ENCODE measurements around the gene ZNF649.
"Not testable (repeated sequence)": the region's sequence is repeated elsewhere in the genome, so short reads cannot be mapped to it uniquely, and the experiment has no call there.

Gene ZNF649

DNA sequence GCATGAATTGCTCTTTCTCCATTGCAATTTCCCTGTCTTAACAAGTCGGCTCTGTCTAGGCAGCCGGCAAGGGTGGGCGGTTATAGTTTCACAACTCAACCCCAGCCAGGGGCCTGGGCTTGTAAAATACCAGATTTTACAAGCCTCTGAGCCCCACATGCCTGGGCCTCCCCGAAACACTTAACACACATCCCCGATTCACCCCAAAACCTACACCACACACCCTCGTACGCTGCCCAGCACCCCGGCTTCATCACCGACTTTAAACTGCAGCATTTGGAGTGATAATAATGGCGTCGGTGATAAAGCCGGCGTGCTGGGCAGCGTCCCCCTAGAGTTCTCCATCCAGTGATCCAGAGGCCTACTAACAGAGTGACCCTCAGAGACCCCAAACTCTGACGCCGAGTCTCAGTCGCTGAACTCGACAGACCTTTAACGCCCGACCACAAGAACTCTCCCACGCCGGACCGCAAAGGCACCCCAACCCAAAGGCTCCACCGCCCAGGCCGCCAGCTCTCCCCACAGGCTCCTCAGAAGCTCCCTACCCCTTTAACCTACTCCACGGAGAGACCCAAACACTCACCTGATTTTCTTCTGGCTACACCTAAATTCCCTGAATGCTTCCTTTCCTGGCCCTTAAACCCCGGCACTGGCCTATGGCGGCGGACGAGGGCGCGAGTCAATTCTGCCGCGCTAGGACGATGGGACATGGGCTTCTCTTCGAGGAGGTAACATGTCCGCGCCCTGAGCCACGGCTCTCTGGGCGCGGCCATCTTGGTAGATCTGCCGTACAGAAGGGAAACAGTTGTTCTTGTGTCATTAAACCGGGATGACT, at the start of gene ZNF649:
Gene ZNF649, minus strand, starts transcription at position 687 of the 835 bp plus-strand sequence. CDS start 4,910 bp downstream, outside the sequence.
- DNase-seq (ENCODE audit: low spot score), result peak; percentile 38

DNA sequence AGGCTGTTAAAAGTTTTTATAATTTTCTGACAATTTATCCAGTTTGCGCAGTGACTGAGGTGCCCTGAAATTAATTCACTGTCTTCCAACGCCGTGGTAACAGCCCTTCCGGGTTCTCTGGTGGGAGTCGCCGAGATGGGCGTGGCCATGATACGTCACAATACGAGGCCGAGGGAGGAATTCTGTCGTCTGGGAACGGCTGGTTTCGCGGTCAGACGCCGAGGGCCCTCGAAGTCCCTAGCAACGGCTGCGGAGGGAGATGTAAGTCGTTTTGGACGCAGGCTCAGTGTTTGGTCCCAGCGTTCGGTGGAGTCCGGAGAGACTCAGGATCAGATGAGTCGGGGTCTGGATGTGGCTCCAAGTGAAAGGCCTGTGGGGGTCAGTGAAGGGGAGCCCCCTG, 44.2 kb upstream of the ZNF649 start:
- DNase-seq (ENCODE audit: low spot score), result no peak

DNA sequence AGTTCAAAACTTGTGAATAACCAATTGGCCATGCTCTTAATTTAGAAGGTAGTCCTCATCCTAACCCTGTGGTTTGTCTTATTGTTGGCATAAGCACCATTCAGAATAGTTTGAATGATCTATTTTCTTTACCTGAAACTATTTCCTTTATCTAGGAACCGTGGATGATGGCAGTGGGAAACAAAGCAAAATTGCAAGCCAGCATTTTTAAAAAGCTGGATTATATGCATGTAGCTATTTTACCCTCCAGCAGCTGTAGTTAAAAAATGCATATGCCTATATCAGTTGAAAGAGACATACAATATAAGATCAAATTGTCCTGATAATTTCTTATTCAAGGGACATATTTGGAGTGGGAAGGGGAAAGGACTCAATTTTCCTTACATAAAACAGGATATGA, 41.8 kb upstream of the ZNF649 start:
- no peak for DNase-seq (ENCODE audit: low spot score)

DNA sequence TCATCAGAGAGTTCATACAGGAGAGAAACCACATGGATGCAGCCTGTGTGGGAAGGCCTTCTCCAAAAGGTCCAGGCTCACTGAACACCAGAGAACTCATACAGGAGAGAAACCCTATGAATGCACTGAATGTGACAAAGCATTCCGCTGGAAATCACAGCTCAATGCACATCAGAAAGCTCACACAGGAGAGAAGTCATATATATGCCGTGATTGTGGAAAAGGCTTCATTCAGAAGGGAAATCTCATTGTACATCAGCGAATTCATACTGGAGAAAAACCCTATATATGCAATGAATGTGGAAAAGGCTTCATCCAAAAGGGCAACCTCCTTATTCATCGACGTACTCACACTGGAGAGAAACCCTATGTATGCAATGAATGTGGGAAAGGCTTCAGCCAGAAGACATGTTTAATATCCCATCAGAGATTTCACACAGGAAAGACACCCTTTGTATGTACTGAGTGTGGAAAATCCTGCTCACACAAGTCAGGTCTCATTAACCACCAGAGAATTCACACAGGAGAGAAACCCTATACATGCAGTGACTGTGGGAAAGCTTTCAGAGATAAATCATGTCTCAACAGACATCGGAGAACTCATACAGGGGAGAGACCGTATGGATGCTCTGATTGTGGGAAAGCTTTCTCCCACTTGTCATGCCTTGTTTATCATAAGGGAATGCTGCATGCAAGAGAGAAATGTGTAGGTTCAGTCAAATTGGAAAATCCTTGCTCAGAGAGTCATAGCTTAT, 40.2 kb upstream of the ZNF649 start:
- DNase-seq (ENCODE audit: low spot score), result no peak

DNA sequence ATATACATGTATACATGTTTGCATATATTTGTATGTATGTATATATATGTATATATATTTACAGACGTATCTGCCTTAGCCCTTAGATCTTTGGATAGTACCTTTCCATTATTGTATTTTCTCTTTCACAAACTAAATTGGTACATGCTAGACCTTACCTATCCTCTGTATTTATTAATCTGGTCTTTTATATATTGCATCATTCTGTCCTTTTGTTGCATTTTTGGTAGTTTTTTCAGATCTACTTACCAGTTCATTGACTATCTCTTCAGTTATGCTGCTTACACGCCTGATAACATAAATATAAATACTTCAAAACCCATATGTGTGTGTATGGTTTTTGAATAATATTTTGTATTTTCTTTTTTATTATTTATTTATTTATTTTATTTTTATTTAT, 34.1 kb upstream of the ZNF649 start:
- DNase-seq (ENCODE audit: low spot score), result no peak

DNA sequence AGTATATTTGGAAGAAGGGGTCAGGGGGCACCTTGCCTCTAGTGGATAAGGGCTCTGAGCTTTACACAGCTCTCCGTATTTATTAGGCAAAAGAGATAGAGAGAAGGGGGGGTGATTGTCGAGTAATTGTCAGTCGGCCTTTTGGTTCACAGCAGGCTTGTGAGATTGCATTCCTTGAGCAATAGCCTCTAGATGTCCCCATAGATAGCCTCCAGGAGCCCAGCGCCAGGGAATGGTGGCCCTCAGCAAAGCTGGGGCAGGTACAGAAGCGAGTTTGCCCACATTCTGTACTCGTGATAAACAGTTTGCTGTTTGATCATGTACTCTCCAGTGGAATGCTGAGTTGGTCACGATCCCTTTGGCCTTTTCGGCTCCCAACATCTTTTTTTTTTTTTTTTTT, 27.1 kb upstream of the ZNF649 start:
- no peak for DNase-seq (ENCODE audit: low spot score)

DNA sequence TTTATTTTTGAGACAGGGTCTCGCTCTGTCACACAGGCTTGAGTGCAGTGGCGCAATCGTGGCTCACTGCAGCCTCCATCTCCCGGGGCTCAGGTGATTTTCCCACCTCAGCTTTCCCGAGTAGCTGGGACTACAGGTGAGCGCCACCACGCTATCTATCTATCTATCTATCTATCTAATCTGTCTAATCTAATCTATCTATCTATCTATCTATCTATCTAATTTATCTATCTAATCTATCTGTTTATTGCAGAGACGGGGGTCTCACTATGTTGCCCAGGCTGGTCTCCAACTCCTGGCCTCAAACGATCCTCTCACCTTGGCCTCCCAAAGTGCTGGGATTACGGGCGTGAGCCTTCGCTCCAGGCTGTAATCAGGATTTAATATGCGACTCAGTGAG, 23.0 kb upstream of the ZNF649 start:
- no peak for DNase-seq (ENCODE audit: low spot score)

DNA sequence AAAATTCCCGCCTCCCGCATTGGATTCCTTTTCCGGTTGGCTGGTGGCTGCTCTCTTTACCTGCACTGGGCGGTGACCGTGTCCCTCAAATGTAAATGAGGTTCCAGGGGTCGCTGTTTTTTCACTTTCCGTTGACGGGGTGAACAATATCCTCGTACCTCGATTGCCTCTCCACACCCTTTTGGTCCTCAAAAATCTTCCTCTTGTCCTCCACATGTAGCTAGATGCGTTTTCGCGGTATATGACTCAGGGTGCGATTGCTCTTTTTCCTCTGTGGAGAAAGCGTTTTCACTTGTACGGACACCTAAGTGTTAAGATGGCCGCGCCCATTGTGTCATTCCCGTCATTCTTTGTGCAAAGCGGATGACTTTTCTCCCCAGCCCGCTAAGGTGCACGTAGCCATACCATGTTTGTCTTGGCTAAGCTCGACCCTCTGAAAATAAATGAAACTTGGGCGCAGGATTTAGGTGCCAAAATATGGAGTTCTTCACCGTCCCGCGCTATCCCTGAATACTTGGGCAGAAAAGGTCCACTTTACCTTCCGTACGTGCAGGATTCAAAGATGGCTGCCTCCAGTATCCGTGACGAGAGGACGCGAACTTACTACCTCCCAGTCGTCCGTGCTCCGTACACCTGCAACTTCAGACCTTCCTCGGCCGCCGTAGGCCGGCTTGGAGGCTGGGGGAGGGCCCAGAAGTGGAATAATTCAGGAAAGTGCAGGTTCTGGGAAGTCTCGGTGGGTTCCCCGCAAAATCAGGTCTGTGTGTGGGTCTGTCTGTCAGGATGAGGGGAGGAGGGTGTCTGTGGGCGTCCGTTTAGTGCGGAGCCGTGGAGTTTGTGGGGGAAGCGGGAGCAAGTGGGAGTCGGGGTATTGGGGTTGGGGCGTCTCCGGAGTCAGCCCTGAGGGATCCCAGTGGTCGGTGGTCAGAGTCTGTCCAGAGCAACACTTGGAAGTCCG, 22.2 kb upstream of the ZNF649 start, which contains the start of gene ZNF613:
Gene ZNF613, plus strand, starts transcription at position 689 of the 958 bp plus-strand sequence. CDS start 8,749 bp downstream, outside the sequence.
- peak; percentile 54 for DNase-seq (ENCODE audit: low spot score)

DNA sequence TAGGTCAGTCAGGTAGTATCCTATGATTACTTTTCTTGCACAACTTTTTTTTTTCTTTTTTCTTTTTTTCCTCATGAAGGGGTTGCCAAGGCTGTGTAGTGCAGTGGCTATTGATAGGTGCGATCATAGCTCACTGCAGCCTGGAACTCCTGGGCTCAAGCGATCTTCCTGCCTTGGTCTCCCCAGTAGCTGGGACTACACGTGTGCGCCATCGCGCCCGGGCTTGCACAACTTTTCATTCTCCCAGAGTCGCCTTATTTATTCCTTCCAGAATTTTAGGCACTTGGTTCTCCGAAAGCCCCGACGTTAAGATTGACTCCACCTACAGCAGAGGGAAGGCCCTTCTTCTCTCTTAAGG, 21.6 kb upstream of the ZNF649 start:
- no peak for DNase-seq (ENCODE audit: low spot score)

DNA sequence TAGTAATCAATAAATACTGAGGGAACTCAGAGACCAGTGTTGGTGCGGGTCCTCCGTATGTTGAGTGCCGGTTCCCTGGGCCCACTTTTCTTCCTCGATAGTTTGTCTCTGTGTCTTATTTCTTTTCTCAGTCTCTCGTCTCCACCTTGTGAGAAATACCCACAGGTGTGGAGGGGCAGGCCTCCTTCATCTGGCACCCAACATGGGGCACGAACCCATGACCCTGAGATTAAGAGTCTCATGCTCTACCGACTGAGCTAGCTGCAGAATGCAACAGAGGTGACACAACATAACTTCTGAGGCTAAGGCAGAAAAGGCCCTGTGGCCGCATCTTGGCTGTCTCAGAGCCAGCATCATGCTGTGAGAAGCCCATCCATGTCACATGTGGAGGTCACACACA, 17.1 kb upstream of the ZNF649 start:
- DNase-seq (ENCODE audit: low spot score), result no peak

DNA sequence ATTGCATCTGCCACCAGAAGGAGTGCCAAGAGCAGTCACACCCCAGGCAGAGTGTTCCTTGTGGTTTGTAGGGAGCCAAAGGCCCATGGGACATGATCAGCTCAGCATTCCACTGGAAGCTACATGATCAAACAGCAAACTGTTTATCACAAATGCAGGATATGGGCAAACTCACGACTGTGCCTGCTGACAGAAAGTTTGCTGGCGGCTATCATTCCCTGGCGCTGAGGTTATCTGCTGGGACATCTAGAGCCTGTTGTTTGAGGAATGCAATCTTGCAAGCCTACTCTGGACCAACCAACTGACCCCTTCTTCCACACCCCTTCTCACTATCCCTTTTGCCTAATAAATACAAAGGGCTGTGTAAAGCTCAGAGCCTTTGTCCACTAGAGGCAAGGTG, 14.8 kb upstream of the ZNF649 start:
- no peak for DNase-seq (ENCODE audit: low spot score)

DNA sequence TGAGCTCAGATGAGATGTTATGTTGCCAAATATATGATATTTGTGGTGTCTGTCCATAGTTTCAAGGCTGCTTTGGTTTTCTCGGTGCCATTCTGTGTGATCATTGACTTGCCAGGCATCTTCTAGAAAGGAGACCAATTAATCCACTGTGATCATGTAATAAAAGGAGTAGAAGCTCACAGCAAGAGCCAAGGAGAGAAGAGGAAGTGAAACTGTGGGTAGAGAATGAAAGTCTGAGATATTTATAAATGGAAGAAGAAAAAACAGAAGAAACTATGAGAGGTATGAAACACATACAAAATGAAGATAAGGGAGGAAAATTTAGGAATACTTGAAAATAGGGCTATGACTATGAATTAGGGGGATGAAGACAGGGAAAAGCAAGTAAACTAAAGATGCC, 11.3 kb upstream of the ZNF649 start:
- no peak for DNase-seq (ENCODE audit: low spot score)

DNA sequence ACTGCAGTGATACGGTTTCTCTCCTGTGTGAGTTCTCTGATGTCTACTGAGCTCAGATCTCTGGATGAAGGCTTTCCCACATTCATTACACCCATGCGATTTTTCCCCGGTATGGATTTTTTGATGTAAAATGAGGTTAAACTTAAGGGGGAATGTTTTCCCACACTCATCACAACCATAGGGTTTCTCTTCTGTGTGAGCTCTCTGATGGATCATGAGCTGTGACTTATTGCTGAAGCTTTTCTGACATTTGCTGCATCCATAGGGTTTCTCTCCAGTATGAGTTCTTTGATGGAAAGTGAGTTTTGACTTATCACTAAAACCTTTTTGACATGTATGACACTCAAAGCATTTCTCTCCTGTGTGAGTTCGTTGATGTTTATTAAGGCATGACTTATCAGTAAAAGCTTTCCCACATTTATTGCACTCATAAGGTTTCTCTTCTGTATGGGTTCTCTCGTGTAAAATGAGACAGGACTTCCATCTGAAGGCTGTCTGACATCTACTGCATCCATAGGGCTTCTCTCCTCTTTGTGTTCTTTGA, 10.6 kb upstream of the ZNF649 start:
- no peak for DNase-seq (ENCODE audit: low spot score)

DNA sequence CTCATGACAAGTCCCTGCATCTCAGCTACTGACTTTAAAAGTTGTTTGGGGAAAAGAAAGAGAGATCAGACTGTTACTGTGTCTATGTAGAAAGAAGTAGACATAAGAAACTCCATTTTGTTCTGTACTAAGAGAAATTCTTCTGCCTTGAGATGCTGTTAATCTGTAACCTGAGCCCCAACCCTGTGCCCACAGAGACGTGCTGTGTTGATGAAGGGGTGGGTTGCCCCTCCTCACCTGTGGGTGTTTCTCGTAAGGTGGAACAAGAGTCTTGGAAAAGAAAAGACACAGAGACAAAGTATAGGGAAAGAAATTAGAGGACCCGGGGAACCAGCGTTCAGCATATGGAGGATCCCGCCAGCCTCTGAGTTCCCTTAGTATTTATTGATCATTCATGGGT, 3.2 kb upstream of the ZNF649 start:
- not testable (repeated sequence) for DNase-seq (ENCODE audit: low spot score)

DNA sequence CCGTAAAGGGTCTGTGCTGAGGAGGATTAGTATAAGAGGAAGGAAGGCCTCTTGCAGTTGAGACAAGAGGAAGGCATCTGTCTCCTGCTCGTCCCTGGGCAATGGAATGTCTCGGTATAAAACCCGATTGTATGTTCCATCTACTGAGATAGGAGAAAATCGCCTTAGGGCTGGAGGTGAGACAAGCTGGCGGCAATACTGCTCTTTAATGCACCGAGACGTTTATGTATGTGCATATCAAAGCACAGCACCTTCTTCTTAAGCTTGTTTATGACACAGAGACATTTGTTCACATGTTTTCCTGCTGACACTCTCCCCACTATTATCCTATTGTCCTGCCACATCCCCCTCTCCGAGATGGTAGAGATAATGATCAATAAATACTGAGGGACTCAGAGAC, 1.3 kb upstream of the ZNF649 start:
- not testable (repeated sequence) for DNase-seq (ENCODE audit: low spot score)

DNA sequence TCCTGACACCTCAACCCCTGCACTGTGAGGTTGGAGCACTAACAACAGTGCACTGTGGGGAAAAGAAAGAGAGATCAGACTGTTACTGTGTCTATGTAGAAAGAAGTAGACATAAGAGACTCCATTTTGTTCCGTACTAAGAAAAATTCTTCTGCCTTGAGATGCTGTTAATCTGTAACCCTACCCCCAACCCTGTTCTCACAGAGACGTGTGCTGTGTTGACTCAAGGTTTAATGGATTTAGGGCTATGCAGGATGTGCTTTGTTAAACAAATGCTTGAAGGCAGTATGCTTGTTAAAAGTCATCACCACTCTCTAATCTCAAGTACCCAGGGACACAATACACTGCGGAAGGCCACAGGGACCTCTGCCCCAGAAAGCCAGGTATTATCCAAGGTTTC, 822 bp upstream of the ZNF649 start:
- DNase-seq (ENCODE audit: low spot score), result not testable (repeated sequence)

DNA sequence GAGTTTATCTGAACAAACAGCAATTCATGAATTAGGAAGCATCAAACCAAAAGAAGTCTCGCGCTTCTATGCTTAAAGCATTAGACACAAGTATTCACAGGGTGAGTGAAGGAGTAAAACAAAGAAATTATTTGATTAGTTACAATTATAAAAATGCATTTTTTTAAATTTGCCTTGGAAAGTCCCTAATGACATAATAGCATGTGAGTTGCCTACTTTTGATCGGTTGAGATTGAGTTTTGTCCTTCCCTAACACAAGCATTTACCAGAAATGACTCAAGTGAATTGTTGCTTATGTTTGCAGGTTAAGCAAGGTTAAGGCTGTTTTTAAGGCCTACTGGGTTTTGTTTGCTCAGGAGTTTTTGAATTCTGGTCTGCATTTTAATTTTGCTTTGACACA, 389 bp upstream of the ZNF649 start:
- no peak for DNase-seq (ENCODE audit: low spot score)

DNA sequence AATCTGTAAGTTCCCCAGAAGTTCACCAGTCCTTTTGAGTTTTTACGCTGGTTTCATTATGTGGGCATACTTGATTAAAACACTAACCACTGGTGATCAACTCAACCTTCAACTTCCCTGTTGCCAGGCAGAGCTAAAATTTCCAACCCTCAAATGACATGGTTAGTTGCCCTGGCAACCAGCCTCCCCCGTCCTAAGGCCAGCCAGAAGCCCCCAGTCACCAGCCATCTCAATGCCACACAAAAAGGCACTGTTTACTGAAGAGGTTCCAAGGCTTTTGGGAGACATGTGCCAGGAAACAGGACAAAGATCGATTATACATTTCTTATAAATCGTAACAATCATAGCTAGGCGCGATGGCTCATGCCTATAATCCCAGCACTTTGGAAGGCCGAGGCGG, 1.6 kb downstream of the ZNF649 start:
- no peak for DNase-seq (ENCODE audit: low spot score)

DNA sequence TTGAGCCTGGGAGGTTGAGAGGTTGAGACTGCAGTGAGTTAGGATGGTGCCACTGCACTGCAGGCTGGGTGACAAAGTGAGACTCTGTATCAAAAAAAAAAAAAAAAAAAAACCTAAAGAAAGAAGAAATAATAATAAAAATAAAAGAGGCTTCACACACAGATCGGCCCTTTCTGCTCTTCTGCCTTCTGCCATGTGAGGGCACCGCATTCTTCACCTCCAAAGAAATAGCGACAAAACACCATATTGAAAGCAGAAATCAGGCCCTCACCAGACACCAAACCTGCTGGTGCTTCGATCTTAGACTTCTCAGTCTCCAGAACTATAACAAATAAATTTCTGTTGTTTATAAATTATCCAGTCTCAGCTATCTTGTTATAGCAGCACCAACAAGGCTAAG, 3.0 kb downstream of the ZNF649 start:
- DNase-seq (ENCODE audit: low spot score), result no peak

DNA sequence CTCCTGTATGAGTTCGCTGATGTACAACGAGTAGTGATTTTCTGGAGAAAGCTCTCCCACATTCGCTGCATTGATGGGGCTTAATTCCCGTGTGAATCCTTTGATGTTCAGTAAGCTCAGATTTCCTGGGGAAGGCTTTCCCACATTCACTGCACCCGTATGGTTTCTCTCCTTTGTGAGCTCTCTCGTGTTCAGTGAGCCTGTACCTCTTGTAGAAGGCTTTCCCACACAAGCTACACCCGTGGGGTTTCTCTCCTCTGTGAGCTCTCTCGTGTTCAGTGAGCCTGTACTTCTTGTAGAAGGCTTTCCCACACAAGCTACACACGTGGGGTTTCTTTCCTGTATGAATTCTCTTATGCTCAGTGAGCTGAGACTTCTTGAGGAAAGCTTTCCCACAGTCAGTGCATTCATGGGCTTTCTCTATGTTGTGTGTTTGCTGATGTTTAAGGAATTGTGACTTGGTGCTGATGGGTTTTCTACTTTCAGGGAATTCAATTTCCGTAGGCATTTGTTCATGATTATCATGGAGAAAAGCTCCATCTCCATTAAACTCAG, 13.5 kb downstream of the ZNF649 start:
- DNase-seq (ENCODE audit: low spot score), result no peak

DNA sequence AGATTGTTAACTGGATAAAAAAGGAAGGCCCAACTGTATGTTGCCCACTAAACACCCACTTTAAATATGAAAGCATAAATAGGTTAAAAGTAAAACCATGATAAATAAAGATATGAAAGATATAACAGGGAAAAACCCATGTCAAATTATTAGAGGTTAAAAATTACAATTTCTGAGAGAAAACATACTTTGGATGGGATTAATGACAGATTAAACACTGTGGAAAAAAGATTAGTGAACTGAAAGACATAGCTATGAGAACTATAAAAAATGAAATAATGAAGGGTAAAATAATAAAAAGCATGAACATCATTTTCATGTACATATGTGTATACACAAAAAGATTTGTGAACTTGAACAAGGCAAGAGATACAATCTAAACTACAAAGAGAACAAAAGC, 14.9 kb downstream of the ZNF649 start:
- DNase-seq (ENCODE audit: low spot score), result no peak

Data from HuH-7.5 (cell line).